KMS-11 (cell line): ENCODE measurements around the gene ITFG2.

Source experiments
- H2AFZ ChIP-seq: fragments of 200-600 bp; sonication (generic); 2 replicates; pipeline ENCODE4 v1.6.1; 2016; ENCODE audit warnings: antibody characterized with exemption, mixed run types, low read depth
- H3K27ac ChIP-seq: fragments of 200-600 bp; sonication (generic); 2 replicates; pipeline ENCODE4 v1.6.1; 2016; ENCODE audit warnings: mild to moderate bottlenecking, mixed run types
- H3K27me3 ChIP-seq: fragments of 200-600 bp; sonication (generic); 2 replicates; pipeline ENCODE4 v1.6.1; 2017; ENCODE audit warnings: mild to moderate bottlenecking, low read depth, mixed run types, moderate library complexity; ENCODE audit not compliant: insufficient read depth
- H3K36me3 ChIP-seq: fragments of 200-600 bp; sonication (generic); 2 replicates; pipeline ENCODE4 v1.6.1; 2017; ENCODE audit warnings: mild to moderate bottlenecking, mixed run types; ENCODE audit not compliant: insufficient read depth
- H3K4me1 ChIP-seq: fragments of 200-600 bp; sonication (generic); 2 replicates; pipeline ENCODE4 v1.6.1; 2016; ENCODE audit warnings: mild to moderate bottlenecking, low read depth, mixed run types; ENCODE audit not compliant: poor library complexity, severe bottlenecking
- H3K4me2 ChIP-seq: fragments of 200-600 bp; sonication (generic); 2 replicates; pipeline ENCODE4 v1.7.0; 2016; ENCODE audit warnings: mild to moderate bottlenecking, mixed run types
- H3K4me3 ChIP-seq: fragments of 200-600 bp; sonication (generic); IDR thresholded peaks from 2 replicates; pipeline ENCODE4 v1.6.1; 2017; ENCODE audit warnings: low read depth, low read length, mixed read lengths; ENCODE audit not compliant: insufficient read depth
- H3K79me2 ChIP-seq: fragments of 200-600 bp; sonication (generic); 2 replicates; pipeline ENCODE4 v1.6.1; 2016; ENCODE audit warnings: low read depth, mixed run types; ENCODE audit not compliant: insufficient read depth
- H3K9ac ChIP-seq: fragments of 200-600 bp; sonication (generic); 2 replicates; pipeline ENCODE4 v1.6.1; 2016; ENCODE audit warnings: mild to moderate bottlenecking, mixed run types
- H4K20me1 ChIP-seq: fragments of 200-600 bp; sonication (generic); 2 replicates; pipeline ENCODE4 v1.6.1; 2016; ENCODE audit warnings: mild to moderate bottlenecking, mixed run types; ENCODE audit not compliant: insufficient read depth
- TF ChIP-seq, protein P1 (sequence below): fragments of 200-600 bp; sonication (generic); conservative IDR thresholded peaks from 2 replicates; pipeline ENCODE4 v1.6.1; 2017; ENCODE audit warnings: low read depth, mild to moderate bottlenecking, antibody characterized with exemption, low read length, moderate library complexity, mixed read lengths

Gene ITFG2

DNA sequence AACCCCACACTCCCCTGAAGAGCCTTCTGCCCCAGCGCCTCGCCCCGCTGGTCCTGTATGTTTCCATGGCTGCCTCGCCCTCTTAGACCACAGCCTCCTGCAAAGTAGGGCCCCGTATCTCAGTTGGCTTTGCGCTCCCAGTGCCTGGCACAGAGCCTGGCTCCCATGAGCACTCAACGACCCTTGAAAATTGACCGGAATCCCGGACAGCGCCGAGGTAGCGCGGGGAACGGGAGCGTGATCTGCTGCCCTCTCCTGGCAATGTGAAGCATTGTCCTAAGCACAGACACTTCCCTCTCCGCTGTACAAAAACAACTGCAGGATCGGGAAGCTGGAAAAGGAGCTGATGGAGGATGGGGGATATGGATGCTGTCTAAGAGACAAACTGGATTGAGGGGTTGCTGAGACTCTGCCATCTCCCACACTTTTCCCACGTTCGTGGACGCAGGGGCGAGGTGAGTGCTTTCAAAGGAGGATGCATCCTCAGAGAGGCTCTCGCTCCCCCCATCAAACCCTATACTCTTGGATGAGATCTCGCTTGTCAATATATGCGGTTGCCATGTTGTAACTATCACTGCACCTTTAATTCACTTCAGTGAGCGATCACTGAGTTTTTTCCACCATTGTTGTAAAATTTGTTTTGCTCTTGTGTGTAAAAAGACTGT is 28.4 kb upstream of the ITFG2 start:
- H3K9ac ChIP-seq, result no peak overlapping the region
- H2AFZ ChIP-seq, result peak overlapping the region; percentile 56
- no peaks in the 10 kb centered on the region for H3K36me3 ChIP-seq
- H4K20me1 ChIP-seq, result no peaks in the 10 kb centered on the region
- H3K79me2 ChIP-seq, result no peaks in the 10 kb centered on the region
- H3K27ac ChIP-seq, result no peak overlapping the region
- TF ChIP-seq, protein P1, sequence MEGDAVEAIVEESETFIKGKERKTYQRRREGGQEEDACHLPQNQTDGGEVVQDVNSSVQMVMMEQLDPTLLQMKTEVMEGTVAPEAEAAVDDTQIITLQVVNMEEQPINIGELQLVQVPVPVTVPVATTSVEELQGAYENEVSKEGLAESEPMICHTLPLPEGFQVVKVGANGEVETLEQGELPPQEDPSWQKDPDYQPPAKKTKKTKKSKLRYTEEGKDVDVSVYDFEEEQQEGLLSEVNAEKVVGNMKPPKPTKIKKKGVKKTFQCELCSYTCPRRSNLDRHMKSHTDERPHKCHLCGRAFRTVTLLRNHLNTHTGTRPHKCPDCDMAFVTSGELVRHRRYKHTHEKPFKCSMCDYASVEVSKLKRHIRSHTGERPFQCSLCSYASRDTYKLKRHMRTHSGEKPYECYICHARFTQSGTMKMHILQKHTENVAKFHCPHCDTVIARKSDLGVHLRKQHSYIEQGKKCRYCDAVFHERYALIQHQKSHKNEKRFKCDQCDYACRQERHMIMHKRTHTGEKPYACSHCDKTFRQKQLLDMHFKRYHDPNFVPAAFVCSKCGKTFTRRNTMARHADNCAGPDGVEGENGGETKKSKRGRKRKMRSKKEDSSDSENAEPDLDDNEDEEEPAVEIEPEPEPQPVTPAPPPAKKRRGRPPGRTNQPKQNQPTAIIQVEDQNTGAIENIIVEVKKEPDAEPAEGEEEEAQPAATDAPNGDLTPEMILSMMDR, result peak; percentile 86
- no peak overlapping the region for H3K4me3 ChIP-seq
- peak overlapping the region; percentile 74 for H3K4me2 ChIP-seq
- H3K27me3 ChIP-seq, result no peaks in the 10 kb centered on the region
- H3K4me1 ChIP-seq, result no peaks in the 10 kb centered on the region

DNA sequence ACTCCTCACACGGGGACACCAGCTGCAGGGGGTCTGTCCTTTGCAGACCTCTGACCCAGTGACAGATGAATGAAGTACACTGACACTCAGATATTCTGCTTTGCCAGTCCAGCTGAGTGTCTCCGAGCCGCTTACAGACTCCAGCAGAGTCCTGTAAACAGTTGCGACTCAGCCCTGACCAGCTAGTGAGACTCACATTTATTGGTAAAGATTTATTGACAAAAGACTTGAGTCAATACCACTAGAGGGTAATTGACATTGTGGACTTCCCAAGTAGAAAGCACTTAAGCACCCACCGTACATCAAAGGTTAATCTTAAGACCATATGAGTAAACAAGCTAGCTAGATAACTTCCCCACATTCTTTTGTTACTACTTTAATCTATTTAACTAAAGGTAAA is 27.5 kb upstream of the ITFG2 start:
- TF ChIP-seq, protein P1, result no peak
- Histone ChIP-seq H3K36me3 (no peaks in the 10 kb centered on the region), H3K4me3 (no peak overlapping the region), H2AFZ (no peak overlapping the region), H3K79me2 (no peaks in the 10 kb centered on the region), H3K4me1 (no peaks in the 10 kb centered on the region), H3K9ac (no peak overlapping the region), H3K27me3 (no peaks in the 10 kb centered on the region), H4K20me1 (no peaks in the 10 kb centered on the region), H3K27ac (no peak overlapping the region), H3K4me2 (no peak overlapping the region)

DNA sequence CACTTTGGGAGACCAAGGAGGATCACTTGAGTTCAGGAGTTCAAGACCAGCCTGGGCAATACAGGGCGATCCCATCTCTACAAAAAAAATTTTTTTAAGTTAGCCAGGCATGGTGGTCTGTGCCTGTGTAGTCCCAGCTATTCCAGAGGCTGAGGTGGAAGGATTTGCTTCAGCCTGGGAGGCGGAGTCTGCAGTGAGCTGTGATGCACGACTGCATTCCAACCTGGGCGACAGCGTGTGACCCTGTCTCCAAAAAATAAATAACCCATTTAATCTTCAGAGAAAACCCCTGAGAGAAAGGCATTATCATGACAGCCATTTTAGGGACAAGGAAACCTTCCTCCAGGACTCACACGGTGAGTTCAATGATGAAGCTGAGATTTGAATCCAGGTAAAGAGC is 21.4 kb upstream of the ITFG2 start:
- Histone ChIP-seq H3K4me3 (no peak overlapping the region), H3K4me2 (no peak overlapping the region)
- TF ChIP-seq, protein P1, result no peak

DNA sequence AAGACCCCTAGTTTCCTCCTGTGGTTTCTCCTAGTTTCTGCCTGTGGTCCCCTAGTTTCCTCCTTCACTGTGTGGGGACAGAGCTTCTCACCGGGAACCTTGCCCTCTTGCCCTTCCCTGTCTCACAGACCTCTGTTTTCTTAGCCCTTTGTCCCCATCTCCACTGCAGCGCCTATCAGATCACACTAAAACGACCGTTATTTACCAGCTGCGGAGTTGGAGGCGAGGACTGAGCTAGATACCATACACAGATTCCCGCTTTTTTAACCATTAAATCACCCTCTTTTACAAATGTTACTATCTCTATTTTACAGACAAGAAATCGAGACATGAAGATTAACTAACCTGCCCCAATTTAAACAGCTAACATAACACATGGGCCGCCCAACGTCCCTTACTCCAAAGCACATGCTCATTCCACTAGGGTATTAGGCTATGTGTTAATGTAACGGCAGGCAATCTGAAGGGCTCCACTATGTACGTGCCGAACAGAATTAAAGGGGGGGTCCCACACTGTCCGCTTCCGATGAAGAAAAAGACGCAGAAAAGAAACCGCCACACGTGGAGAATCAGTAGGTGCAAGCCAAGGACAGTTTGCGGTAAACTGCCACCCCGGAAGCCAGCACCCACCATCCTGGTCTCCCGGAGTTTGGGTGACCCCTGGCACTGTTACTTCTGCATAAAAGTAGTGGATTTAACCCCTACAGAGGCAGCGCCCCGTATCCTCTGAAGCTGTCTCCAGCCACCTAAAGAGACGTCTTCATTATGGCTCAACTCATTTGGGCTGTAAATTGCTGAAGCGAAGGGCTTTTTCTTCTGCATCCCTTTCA is 19.6 kb upstream of the ITFG2 start:
- H3K4me2 ChIP-seq, result no peak overlapping the region
- H3K36me3 ChIP-seq, result peaks cover 10% of the 10 kb centered on the region; the same call in 1 of the 2 replicates
- no peak overlapping the region for H2AFZ ChIP-seq
- TF ChIP-seq, protein P1, result no peak
- peaks cover 23% of the 10 kb centered on the region for H3K79me2 ChIP-seq
- no peaks in the 10 kb centered on the region for H3K27me3 ChIP-seq
- peaks cover 13% of the 10 kb centered on the region for H3K4me1 ChIP-seq
- no peak overlapping the region for H3K9ac ChIP-seq
- H4K20me1 ChIP-seq, result peaks cover 21% of the 10 kb centered on the region
- H3K4me3 ChIP-seq, result no peak overlapping the region
- H3K27ac ChIP-seq, result no peak overlapping the region

More for the DNA sequence above, 21.4 kb upstream of the ITFG2 start:
- Histone ChIP-seq H3K27ac (no peak overlapping the region), H3K27me3 (no peaks in the 10 kb centered on the region), H3K79me2 (peaks cover 5% of the 10 kb centered on the region), H3K4me1 (no peaks in the 10 kb centered on the region), H3K9ac (no peak overlapping the region), H4K20me1 (peaks cover 3% of the 10 kb centered on the region; the same call in 1 of the 2 replicates), H3K36me3 (no peaks in the 10 kb centered on the region), H2AFZ (no peak overlapping the region)
